HepG2 (cell line): ENCODE measurements around the gene CFD. TPM values are rescaled to one million over a fixed set of nuclear protein-coding genes. Genes with fewer than 3 reads are reported as not detected.
A peak's percentile ranks its signal among the peaks of the same experiment; 100 is the strongest.

Experiments
- AGO2 ChIP-seq: fragments of 200-400 bp; formaldehyde crosslinking; optimal IDR thresholded peaks from 2 replicates; pipeline ENCODE3; 2017; ENCODE audit warnings: mild to moderate bottlenecking, low read depth, low read length, moderate library complexity
- CAMTA2 ChIP-seq: sonication (generic); formaldehyde crosslinking; IDR thresholded peaks from 2 replicates; pipeline ENCODE4 v1.4.0; 2020; ENCODE audit warnings: mild to moderate bottlenecking, missing genetic modification reagents, borderline replicate concordance
- FOXA3 ChIP-seq: IDR thresholded peaks from 2 replicates; pipeline ENCODE4 v1.6.1; 2016; ENCODE audit warnings: missing genetic modification reagents, missing compliant biosample characterization
- MIXL1 ChIP-seq: IDR thresholded peaks from 2 replicates; pipeline ENCODE4 v1.6.1; 2016
- NFE2 ChIP-seq: sonication (generic); formaldehyde crosslinking; IDR thresholded peaks from 2 replicates; pipeline ENCODE4 v1.4.0; 2020; ENCODE audit warnings: missing genetic modification reagents
- PRDM4 ChIP-seq: sonication (generic); formaldehyde crosslinking; IDR thresholded peaks from 2 replicates; pipeline ENCODE4 v1.9.0; 2021; ENCODE audit warnings: missing genetic modification reagents, borderline replicate concordance
- SP4 ChIP-seq: sonication (generic); formaldehyde crosslinking; IDR thresholded peaks from 2 replicates; pipeline ENCODE4 v1.8.1; 2023; ENCODE audit warnings: mild to moderate bottlenecking, missing genetic modification reagents
- SSRP1 ChIP-seq: IDR thresholded peaks from 2 replicates; pipeline ENCODE4 v1.6.1; 2016; ENCODE audit warnings: control low read depth
- ZBTB33 ChIP-seq: sonication (generic); formaldehyde crosslinking; IDR thresholded peaks from 2 replicates; pipeline ENCODE4 v1.4.0; 2020; ENCODE audit warnings: missing genetic modification reagents
- ZEB1 ChIP-seq: IDR thresholded peaks from 2 replicates; pipeline ENCODE4 v1.6.1; 2012; ENCODE audit warnings: mild to moderate bottlenecking, low read depth, inconsistent platforms; ENCODE audit not compliant: insufficient replicate concordance
- ZNF292 ChIP-seq: sonication (generic); formaldehyde crosslinking; IDR thresholded peaks from 2 replicates; pipeline ENCODE4 v1.8.1; 2022; ENCODE audit warnings: mild to moderate bottlenecking, low read depth, missing genetic modification reagents, borderline replicate concordance
- ZNF333 ChIP-seq: sonication (generic); formaldehyde crosslinking; IDR thresholded peaks from 2 replicates; pipeline ENCODE4 v1.4.0; 2020; ENCODE audit warnings: mild to moderate bottlenecking, missing genetic modification reagents, borderline replicate concordance
- ZNF33A ChIP-seq: sonication (generic); formaldehyde crosslinking; IDR thresholded peaks from 2 replicates; pipeline ENCODE4 v1.5.1; 2020; ENCODE audit warnings: missing genetic modification reagents, mild to moderate bottlenecking, moderate library complexity, borderline replicate concordance
- ZNF383 ChIP-seq: sonication (generic); formaldehyde crosslinking; IDR thresholded peaks from 2 replicates; pipeline ENCODE4 v1.4.0; 2020; ENCODE audit warnings: missing genetic modification reagents, mild to moderate bottlenecking, borderline replicate concordance
- ZNF646 ChIP-seq: sonication (generic); formaldehyde crosslinking; IDR thresholded peaks from 2 replicates; pipeline ENCODE4 v1.9.0; 2021; ENCODE audit warnings: mild to moderate bottlenecking, missing genetic modification reagents
- ZNF850 ChIP-seq: sonication (generic); formaldehyde crosslinking; conservative IDR thresholded peaks from 2 replicates; pipeline ENCODE4 v1.9.0; 2021; ENCODE audit warnings: mild to moderate bottlenecking, missing genetic modification reagents
- polyA plus RNA-seq, 8 experiments: library from polyadenylated mRNA; depleted of rRNA in 3 of 8; stranded (reverse) in 7 of 8; unstranded in 1 of 8; fragments of >200 nt; fragmentation: Illumina TruSeq in 4 of 8; extraction: Trizol in 4 of 8; gene quantifications; 2 replicates each; pipeline versions ENCODE4 v1.2.1 to v1.2.3, GENCODE V29; 2011 to 2016; ENCODE audit warnings: low read depth in 4 of 8, missing spikeins in 1 of 8, mixed read lengths in 1 of 8; ENCODE audit not compliant: insufficient read depth in 1 of 8
- total RNA-seq, 5 experiments: library from RNA; depleted of rRNA; stranded (reverse); fragments of >200 nt; fragmentation: Illumina TruSeq; extraction: Trizol; gene quantifications; 2 replicates each; pipeline ENCODE4 v1.2.3, GENCODE V29; 2016; ENCODE audit warnings: low read depth in 1 of 5
- TF ChIP-seq, protein P1 (sequence below): sonication (generic); formaldehyde crosslinking; IDR thresholded peaks from 2 replicates; pipeline ENCODE4 v1.4.0; 2020; ENCODE audit warnings: missing genetic modification reagents

Gene CFD
- total and polyA plus RNA-seq, 2 of the 13 experiments (the other 11 are each of a cell fraction or from before 2014, with no cell fraction given), result 2.3 to 4.6 TPM

GRCh38 chr19:861756-862580 is 2.5 kb downstream of the CFD start (continued):
- no peak for TF ChIP-seq ZNF646 (CRISPR knock-in tag)
- TF ChIP-seq PRDM4 (CRISPR knock-in tag), result no peak
- no peak for TF ChIP-seq ZNF333 (CRISPR knock-in tag)
- TF ChIP-seq ZNF383 (CRISPR knock-in tag), result no peak
- no peak for TF ChIP-seq FOXA3 (CRISPR knock-in tag)
- peak; percentile 92 for TF ChIP-seq ZBTB33 (CRISPR knock-in tag)
- TF ChIP-seq NFE2 (CRISPR knock-in tag), result no peak
- TF ChIP-seq ZNF292 (CRISPR knock-in tag), result no peak
- TF ChIP-seq ZEB1, result no peak
- TF ChIP-seq ZNF850 (CRISPR knock-in tag), result no peak
- TF ChIP-seq, protein P1, sequence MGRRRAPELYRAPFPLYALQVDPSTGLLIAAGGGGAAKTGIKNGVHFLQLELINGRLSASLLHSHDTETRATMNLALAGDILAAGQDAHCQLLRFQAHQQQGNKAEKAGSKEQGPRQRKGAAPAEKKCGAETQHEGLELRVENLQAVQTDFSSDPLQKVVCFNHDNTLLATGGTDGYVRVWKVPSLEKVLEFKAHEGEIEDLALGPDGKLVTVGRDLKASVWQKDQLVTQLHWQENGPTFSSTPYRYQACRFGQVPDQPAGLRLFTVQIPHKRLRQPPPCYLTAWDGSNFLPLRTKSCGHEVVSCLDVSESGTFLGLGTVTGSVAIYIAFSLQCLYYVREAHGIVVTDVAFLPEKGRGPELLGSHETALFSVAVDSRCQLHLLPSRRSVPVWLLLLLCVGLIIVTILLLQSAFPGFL (CRISPR knock-in tag), result no peak
- TF ChIP-seq ZNF33A (CRISPR knock-in tag), result no peak
- TF ChIP-seq CAMTA2 (CRISPR knock-in tag), result no peak
- TF ChIP-seq MIXL1 (CRISPR knock-in tag), result no peak
- no peak for TF ChIP-seq SSRP1 (CRISPR knock-in tag)
- TF ChIP-seq SP4 (CRISPR knock-in tag), result no peak; the same call in 1 of the 2 replicates
- peak; percentile 27 for TF ChIP-seq AGO2
